ENCODE data around the gene UBFD1.

- TF ChIP-seq CTCF (IDR thresholded peaks at IDR 0.05; ENCODE audit: low read depth, low read length), result no peak
- no peak for TF ChIP-seq EZH2phosphoT487 (IDR thresholded peaks at IDR 0.05; ENCODE audit: low read depth)
Observed at GRCh38 chr16:23611936-23612335, 54.4 kb downstream of the UBFD1 start.

Data from OCI-LY3 (cell line).